ENCODE data around the gene UBE2U. TPM values are rescaled to one million over a fixed set of nuclear protein-coding genes. Genes with fewer than 3 reads are reported as not detected.
"Not testable (repeated sequence)": the region's sequence is repeated elsewhere in the genome, so short reads cannot be mapped to it uniquely, and the experiment has no call there.

UBE2U gene
- total RNA-seq, 1 donor from 2014 or later, result not detected

- H3K36me3 Mint-ChIP-seq (ENCODE audit: low read depth); intact Hi-C loops (cut with micrococcal nuclease); H3K4me3 Mint-ChIP-seq; H3K4me1 Mint-ChIP-seq (ENCODE audit: low read depth); DNase-seq (ENCODE audit: low spot score); H3K27ac Mint-ChIP-seq; H3K9me3 Mint-ChIP-seq: not testable (repeated sequence)
- H3K27me3 Mint-ChIP-seq (ENCODE audit: insufficient read depth), result peaks cover 21% of the 10 kb centered on the region
These were observed 47.0 kb downstream of the UBE2U start for GRCh38 chr1:64250472-64250871.

GRCh38 chr1:64251971-64252370, 48.5 kb downstream of the UBE2U start:
- DNase-seq (ENCODE audit: low spot score), result no peak
- no peak overlapping the region for H3K4me3 Mint-ChIP-seq
- intact Hi-C loops (cut with micrococcal nuclease), result no loop called here
- H3K9me3 Mint-ChIP-seq, result no peaks in the 10 kb centered on the region
- H3K4me1 Mint-ChIP-seq (ENCODE audit: low read depth), result no peaks in the 10 kb centered on the region
- H3K27me3 Mint-ChIP-seq (ENCODE audit: insufficient read depth), result peaks cover 24% of the 10 kb centered on the region
- no peaks in the 10 kb centered on the region for H3K36me3 Mint-ChIP-seq (ENCODE audit: low read depth)
- no peak overlapping the region for H3K27ac Mint-ChIP-seq

GRCh38 chr1:64257233-64257632, 53.8 kb downstream of the UBE2U start:
- intact Hi-C loops (cut with micrococcal nuclease); H3K36me3 Mint-ChIP-seq (ENCODE audit: low read depth); H3K9me3 Mint-ChIP-seq; H3K4me1 Mint-ChIP-seq (ENCODE audit: low read depth); H3K27ac Mint-ChIP-seq; H3K4me3 Mint-ChIP-seq; DNase-seq (ENCODE audit: low spot score): not testable (repeated sequence)
- H3K27me3 Mint-ChIP-seq (ENCODE audit: insufficient read depth), result peaks cover 19% of the 10 kb centered on the region

GRCh38 chr1:64258444-64258843, 55.0 kb downstream of the UBE2U start:
- H3K4me1 Mint-ChIP-seq (ENCODE audit: low read depth); intact Hi-C loops (cut with micrococcal nuclease); H3K27ac Mint-ChIP-seq; H3K9me3 Mint-ChIP-seq; H3K36me3 Mint-ChIP-seq (ENCODE audit: low read depth); DNase-seq (ENCODE audit: low spot score); H3K4me3 Mint-ChIP-seq: not testable (repeated sequence)
- peaks cover 17% of the 10 kb centered on the region for H3K27me3 Mint-ChIP-seq (ENCODE audit: insufficient read depth)

GRCh38 chr1:64263335-64263734, 59.9 kb downstream of the UBE2U start:
- no peaks in the 10 kb centered on the region for H3K4me1 Mint-ChIP-seq (ENCODE audit: low read depth)
- no peak for DNase-seq (ENCODE audit: low spot score)
- H3K36me3 Mint-ChIP-seq (ENCODE audit: low read depth), result no peaks in the 10 kb centered on the region
- intact Hi-C loops (cut with micrococcal nuclease), result no loop called here
- H3K4me3 Mint-ChIP-seq, result no peak overlapping the region
- peaks cover 5% of the 10 kb centered on the region for H3K27me3 Mint-ChIP-seq (ENCODE audit: insufficient read depth)
- H3K27ac Mint-ChIP-seq, result no peak overlapping the region
- H3K9me3 Mint-ChIP-seq, result no peaks in the 10 kb centered on the region

- intact Hi-C loops (cut with micrococcal nuclease), result no loop called here
These were observed 60.4 kb downstream of the UBE2U start for GRCh38 chr1:64263856-64264255.

GRCh38 chr1:64265141-64265540, 61.7 kb downstream of the UBE2U start:
- H3K4me1 Mint-ChIP-seq (ENCODE audit: low read depth), result no peaks in the 10 kb centered on the region
- H3K9me3 Mint-ChIP-seq, result no peaks in the 10 kb centered on the region
- intact Hi-C loops (cut with micrococcal nuclease), result no loop called here
- H3K36me3 Mint-ChIP-seq (ENCODE audit: low read depth), result no peaks in the 10 kb centered on the region
- H3K4me3 Mint-ChIP-seq, result no peak overlapping the region
- DNase-seq (ENCODE audit: low spot score), result no peak
- no peak overlapping the region for H3K27ac Mint-ChIP-seq
- peaks cover 5% of the 10 kb centered on the region for H3K27me3 Mint-ChIP-seq (ENCODE audit: insufficient read depth)

More at GRCh38 chr1:64263856-64264255, 60.4 kb downstream of the UBE2U start:
- H3K9me3 Mint-ChIP-seq, result no peaks in the 10 kb centered on the region
- no peaks in the 10 kb centered on the region for H3K36me3 Mint-ChIP-seq (ENCODE audit: low read depth)
- no peak overlapping the region for H3K27ac Mint-ChIP-seq
- no peak overlapping the region for H3K4me3 Mint-ChIP-seq
- no peak for DNase-seq (ENCODE audit: low spot score)
- H3K4me1 Mint-ChIP-seq (ENCODE audit: low read depth), result no peaks in the 10 kb centered on the region
- peaks cover 5% of the 10 kb centered on the region for H3K27me3 Mint-ChIP-seq (ENCODE audit: insufficient read depth)

GRCh38 chr1:64266991-64267390, 63.6 kb downstream of the UBE2U start:
- H3K27me3 Mint-ChIP-seq (ENCODE audit: insufficient read depth), result peaks cover 5% of the 10 kb centered on the region
- no peaks in the 10 kb centered on the region for H3K4me1 Mint-ChIP-seq (ENCODE audit: low read depth)
- H3K9me3 Mint-ChIP-seq, result no peaks in the 10 kb centered on the region
- intact Hi-C loops (cut with micrococcal nuclease), result no loop called here
- H3K27ac Mint-ChIP-seq, result no peak overlapping the region
- no peaks in the 10 kb centered on the region for H3K36me3 Mint-ChIP-seq (ENCODE audit: low read depth)
- no peak overlapping the region for H3K4me3 Mint-ChIP-seq
- DNase-seq (ENCODE audit: low spot score), result no peak

GRCh38 chr1:64268653-64269557, 65.5 kb downstream of the UBE2U start:
- H3K9me3 Mint-ChIP-seq, result no peaks in the 10 kb centered on the region
- DNase-seq (ENCODE audit: low spot score), result peak; percentile 25
- H3K36me3 Mint-ChIP-seq (ENCODE audit: low read depth), result no peaks in the 10 kb centered on the region
- peaks cover 5% of the 10 kb centered on the region for H3K27me3 Mint-ChIP-seq (ENCODE audit: insufficient read depth)
- H3K27ac Mint-ChIP-seq, result no peak overlapping the region
- no peak overlapping the region for H3K4me3 Mint-ChIP-seq
- intact Hi-C loops (cut with micrococcal nuclease), result loop anchor here (1.0 kb wide), 3 partner anchors 406 to 1418 kb away; no protein-coding TSS in a partner anchor
- H3K4me1 Mint-ChIP-seq (ENCODE audit: low read depth), result no peaks in the 10 kb centered on the region

GRCh38 chr1:64269558-64269884, 66.1 kb downstream of the UBE2U start:
- H3K27ac Mint-ChIP-seq, result no peak overlapping the region
- H3K4me3 Mint-ChIP-seq, result no peak overlapping the region
- intact Hi-C loops (cut with micrococcal nuclease), result loop anchor here (1.0 kb wide), 3 partner anchors 406 to 1418 kb away; no protein-coding TSS in a partner anchor

GRCh38 chr1:64280001-64280400, 76.6 kb downstream of the UBE2U start:
- Mint-ChIP-seq H3K27ac (no peak overlapping the region), H3K27me3 (ENCODE audit: insufficient read depth) (no peaks in the 10 kb centered on the region), H3K36me3 (ENCODE audit: low read depth) (no peaks in the 10 kb centered on the region), H3K9me3 (no peaks in the 10 kb centered on the region), H3K4me3 (no peak overlapping the region), H3K4me1 (ENCODE audit: low read depth) (no peaks in the 10 kb centered on the region)
- DNase-seq (ENCODE audit: low spot score), result no peak
- intact Hi-C loops (cut with micrococcal nuclease), result no loop called here

More at GRCh38 chr1:64269558-64269884, 66.1 kb downstream of the UBE2U start:
- Mint-ChIP-seq H3K9me3 (no peaks in the 10 kb centered on the region), H3K36me3 (ENCODE audit: low read depth) (no peaks in the 10 kb centered on the region), H3K27me3 (ENCODE audit: insufficient read depth) (peaks cover 5% of the 10 kb centered on the region), H3K4me1 (ENCODE audit: low read depth) (no peaks in the 10 kb centered on the region)
- DNase-seq (ENCODE audit: low spot score), result no peak

GRCh38 chr1:64282351-64282750, 78.9 kb downstream of the UBE2U start:
- H3K36me3 Mint-ChIP-seq (ENCODE audit: low read depth), result no peaks in the 10 kb centered on the region
- no peak overlapping the region for H3K4me3 Mint-ChIP-seq
- no peaks in the 10 kb centered on the region for H3K9me3 Mint-ChIP-seq
- H3K27me3 Mint-ChIP-seq (ENCODE audit: insufficient read depth), result peaks cover 4% of the 10 kb centered on the region
- DNase-seq (ENCODE audit: low spot score), result no peak
- H3K27ac Mint-ChIP-seq, result no peak overlapping the region
- H3K4me1 Mint-ChIP-seq (ENCODE audit: low read depth), result no peaks in the 10 kb centered on the region
- intact Hi-C loops (cut with micrococcal nuclease), result no loop called here

GRCh38 chr1:64287071-64287470, 83.6 kb downstream of the UBE2U start:
- Mint-ChIP-seq H3K4me3 (no peak overlapping the region), H3K36me3 (ENCODE audit: low read depth) (no peaks in the 10 kb centered on the region), H3K9me3 (no peaks in the 10 kb centered on the region), H3K27ac (no peak overlapping the region), H3K4me1 (ENCODE audit: low read depth) (no peaks in the 10 kb centered on the region), H3K27me3 (ENCODE audit: insufficient read depth) (peaks cover 9% of the 10 kb centered on the region)
- DNase-seq (ENCODE audit: low spot score), result no peak
- intact Hi-C loops (cut with micrococcal nuclease), result no loop called here

Measured in activated T-helper 1 cell treated with anti-CD3 and anti-CD28 coated beads, Interleukin-12 subunit alpha, Interleukin-12 subunit beta, Interleukin-2, Interleukin-4 antibody, amounts not matched to agents 30 ng/mL and 10 ng/mL and 1 ng/mL, durations not matched to agents 14 hours and 24 hours and 36 hours (primary cell).